Stimulated activated CD4-positive, alpha-beta T cell treated with anti-CD3 and anti-CD28 coated beads, TNF-alpha, amount 100 ng/mL, for 48 hours (primary cell): ENCODE results near the gene TRIO.

Source experiments
- DNase-seq, 3 donors: peaks; one replicate each; pipeline ENCODE4 v3.0.0-alpha.2; 2020; ENCODE audit warnings: low read depth in 3 of 3

Gene TRIO

DNA sequence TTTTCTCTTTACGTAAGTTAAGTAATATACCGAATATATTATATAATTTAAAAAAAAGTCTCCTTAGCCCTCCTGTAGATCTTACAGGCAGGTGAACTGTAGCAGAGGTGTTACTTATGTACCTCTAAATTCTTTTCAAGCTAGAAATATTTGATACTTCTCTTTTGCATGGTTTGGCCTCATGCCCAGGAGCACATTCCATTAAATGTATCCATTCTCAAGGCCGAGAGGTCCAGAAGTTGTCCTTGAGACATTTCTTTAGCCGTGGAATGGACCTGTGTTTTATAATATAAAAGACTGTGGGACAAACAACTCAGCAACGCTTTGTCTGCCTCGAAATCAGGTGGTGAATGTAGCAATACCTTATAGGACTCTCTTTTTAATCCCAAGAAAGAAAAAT, 184.5 kb downstream of the TRIO start:
- DNase-seq: no peak

- DNase-seq: no peak
Measured at GRCh38 chr5:14328144-14328543, 185.0 kb downstream of the TRIO start.

DNA sequence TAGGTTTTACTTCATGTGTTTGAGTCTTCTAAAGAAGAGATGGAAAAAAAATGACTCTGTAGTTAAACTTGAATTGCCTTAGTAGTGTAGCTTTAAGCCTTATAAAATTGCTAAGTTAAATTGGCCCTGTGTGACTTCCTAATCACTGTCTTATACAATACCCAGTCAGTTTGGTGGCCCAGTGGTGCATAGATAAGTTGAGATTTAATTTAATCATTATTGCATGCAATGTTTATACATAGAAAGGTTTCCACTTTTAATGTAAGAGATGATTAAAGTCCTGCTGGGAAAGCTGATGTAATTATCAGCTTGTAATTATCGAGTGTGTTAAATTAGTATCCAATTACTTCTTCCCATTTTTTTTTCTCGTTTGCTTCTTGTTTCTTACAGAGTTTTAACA, 187.1 kb downstream of the TRIO start:
- no peak for DNase-seq

GRCh38 chr5:14330729-14331385, 187.7 kb downstream of the TRIO start:
- no peak for DNase-seq

DNA sequence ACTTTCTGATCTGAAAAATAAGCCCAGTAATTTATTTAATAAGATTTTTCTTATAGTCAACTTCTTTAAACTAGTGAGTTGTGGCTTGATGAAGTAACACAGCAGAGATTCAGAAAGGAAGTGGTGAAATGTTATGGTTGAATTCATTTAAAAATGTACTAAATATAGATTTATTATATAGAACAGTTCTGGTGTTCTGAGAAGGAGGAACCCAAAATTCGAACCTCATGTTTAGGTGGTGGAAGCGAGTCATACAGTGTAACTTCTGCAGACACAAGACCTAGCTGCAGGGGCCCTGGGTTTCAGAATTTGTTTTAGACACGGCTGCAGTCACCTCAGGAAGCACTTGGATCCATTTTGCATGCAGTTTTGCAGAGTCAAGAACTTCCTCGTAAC, 188.2 kb downstream of the TRIO start:
- no peak for DNase-seq

DNA sequence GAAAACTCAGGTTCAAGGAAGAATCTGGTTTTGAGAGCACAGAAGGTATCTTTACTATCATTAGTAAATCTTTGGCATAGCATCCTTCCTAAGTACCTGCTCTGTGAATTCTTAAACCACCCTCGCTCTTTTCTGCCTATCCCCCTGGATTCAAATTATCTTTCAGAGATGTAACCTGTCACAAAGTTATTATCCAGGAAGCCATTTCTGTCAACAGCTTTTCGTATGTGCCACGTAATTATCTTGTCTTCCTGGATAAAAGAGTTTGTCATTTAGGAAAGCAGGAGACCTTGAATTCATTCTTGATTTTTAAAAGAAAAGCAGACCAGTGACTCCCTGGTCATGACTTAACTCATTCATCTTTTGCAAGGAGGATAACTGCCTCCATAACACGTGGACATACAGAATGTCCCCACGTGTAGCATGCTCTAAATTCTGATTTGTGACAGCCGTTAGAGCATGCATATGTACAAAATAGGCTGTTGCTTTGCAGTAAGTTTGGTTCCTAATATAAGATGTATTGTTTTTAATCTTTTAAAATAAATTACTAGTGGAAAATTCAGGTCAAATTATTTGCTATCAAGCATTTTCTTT, 189.0 kb downstream of the TRIO start:
- no peak for DNase-seq

- DNase-seq: no peak
Measured at GRCh38 chr5:14332746-14333145, 189.6 kb downstream of the TRIO start.

DNA sequence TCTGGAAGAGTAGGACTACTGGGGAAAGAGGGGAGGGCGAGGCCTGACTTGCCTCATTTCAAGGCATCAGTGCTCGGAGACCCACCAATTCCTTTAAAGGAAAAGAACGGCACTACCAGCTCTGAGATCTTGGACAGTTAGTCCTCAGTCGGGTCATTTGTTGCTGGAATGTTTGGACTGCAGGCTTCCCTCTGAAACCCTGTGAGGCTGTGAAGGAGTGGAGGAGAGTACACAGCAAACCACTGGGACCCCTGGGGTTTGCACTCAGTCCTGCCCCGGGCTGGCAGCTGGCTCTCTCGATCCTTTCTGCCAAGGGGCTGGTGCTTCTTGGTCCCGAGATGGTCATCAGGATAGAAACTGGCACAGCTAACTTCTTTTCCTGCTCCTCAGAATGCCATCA, 194.5 kb downstream of the TRIO start:
- no peak for DNase-seq

- DNase-seq: no peak
Measured at GRCh38 chr5:14339468-14339867, 196.3 kb downstream of the TRIO start.

- no peak for DNase-seq
Measured at GRCh38 chr5:14341571-14342230, 198.6 kb downstream of the TRIO start.

GRCh38 chr5:14342306-14342705, 199.2 kb downstream of the TRIO start:
- DNase-seq: no peak

DNA sequence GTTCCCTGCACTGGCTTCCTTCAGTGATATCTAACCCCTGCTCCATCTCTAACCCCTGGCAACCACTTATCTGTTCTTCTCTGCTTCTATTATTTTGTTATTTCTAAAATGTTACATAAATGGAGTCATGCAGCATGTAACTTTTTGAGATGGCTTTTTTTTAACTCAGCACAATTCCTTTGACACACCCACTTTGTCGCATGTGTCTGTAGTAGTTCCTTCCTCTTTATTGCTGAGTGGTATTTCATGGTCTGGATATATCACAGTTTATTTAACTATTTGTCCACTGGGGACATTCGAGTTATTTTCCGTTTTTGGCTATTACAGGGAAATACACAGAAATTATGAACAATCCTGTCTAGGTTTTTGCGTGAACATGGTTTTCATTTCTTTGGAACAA, 200.2 kb downstream of the TRIO start:
- DNase-seq: no peak

DNA sequence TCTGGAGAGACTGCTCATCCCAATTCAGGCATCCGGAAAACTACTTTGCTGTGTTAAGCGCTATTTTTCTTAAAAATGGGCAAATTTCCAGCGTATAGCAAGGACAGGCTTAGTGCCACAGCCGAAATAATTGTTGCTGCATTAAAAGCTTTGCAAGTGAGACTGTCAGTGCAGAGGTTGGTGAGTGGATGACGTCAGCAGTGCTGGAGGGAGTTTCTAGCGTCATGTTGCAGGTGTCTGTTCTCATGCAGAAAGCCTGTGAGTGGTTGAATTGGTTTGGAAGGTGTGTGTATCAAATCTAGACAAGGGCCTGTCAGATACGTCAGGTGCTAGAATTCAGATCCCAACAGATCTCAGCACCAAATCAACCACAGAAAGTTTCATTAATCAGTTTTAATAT, 204.4 kb downstream of the TRIO start:
- DNase-seq: no peak

DNA sequence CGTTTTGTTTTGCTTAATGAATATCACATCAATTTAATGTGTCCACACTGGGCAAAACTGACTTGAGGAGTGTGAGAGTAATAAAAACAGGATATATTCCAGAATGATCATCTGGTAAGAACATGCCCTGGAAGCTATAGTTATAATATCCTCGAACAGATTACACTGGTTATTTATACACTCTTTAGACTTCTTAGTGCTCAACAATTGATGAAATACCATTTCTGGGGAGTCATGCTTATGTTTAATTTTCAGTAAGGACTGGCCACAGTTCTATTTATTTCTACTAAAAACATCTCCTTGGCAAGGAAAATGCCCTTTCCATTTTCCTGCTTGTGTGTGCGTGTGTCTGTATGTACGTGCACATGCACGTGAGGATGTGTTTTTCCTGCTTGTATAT, 205.0 kb downstream of the TRIO start:
- DNase-seq: no peak

GRCh38 chr5:14349029-14349428, 205.9 kb downstream of the TRIO start:
- DNase-seq: no peak

- DNase-seq: no peak
Measured at GRCh38 chr5:14351086-14351661, 208.0 kb downstream of the TRIO start.

DNA sequence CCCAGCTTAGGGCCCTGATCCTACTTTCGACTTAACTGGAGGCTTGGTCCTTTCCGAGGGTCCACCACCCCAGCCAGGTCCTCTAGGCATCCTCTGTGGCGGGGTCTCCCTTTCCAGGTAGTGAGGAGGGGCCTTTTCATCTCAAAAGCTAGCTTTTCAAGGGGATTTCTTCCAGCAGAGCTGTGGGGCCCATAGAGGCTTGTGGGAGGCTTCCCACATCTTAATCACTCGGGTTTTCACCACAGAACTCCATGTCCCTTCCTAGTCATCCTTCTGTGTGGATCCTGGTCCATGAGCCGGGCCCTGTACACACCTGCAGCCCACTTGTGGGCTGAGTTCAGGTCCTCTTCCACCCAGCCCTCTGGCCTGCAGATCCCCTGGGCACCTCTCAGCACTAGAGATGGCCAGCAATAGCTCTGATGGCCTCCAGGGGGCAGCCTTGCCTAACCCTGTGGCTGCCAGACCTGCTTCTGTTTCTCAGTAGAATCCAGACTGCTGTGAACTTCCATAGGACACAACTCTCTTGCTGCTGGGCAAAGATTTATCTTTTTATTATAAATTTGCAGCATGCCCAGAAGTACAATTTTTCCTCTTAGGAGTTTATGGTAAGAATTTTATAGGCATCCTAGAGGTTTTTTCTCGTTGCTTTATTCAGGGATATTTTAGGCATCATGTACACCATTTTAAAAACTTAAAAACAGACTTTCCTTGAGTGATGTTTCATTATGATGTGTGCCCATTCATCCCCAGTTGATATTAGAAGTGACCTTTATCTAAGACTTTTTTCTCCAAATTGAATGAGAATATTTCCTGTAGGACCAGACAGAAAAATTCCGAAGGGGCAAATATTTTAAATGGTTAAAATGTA, 208.9 kb downstream of the TRIO start:
- DNase-seq: peak; percentile 18 to 28 (median 27)

DNA sequence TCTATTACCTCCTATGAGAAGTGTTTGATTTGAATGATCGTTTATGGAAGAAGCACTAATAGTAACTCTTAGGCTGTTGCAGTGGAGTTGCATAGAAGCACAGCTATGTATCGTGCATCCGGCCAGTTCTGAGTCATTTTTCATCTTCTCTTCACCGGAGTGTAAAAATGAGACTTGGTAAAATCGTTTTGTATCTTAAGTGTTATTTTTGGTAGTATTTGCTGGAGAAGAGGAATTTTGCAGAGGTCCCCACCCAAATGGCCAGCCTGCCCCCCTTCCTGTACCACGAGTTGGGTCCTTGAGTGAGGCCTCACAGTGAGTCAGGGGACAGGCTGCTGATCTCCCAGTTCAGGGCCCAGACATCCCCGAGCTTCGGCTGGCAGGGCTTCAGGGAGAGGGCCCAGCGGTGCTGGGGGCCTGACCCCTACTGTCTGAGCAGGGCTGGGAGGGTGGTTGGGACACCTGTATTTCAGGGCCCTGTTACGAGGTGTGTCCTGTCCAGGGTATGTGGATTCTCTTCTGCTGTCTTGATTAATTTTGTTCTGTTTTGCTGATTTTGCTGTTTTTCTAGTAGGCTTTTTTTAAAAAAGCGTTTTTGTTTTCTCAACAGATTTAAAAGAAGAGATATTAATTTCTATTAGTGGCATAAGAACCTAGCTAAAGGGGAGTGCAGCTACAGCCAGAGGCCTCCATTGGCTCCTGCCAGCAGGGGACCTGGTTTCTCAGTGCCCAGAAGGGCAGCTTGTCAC, 210.8 kb downstream of the TRIO start:
- DNase-seq: no peak

GRCh38 chr5:14355391-14355790, 212.2 kb downstream of the TRIO start:
- no peak for DNase-seq

DNA sequence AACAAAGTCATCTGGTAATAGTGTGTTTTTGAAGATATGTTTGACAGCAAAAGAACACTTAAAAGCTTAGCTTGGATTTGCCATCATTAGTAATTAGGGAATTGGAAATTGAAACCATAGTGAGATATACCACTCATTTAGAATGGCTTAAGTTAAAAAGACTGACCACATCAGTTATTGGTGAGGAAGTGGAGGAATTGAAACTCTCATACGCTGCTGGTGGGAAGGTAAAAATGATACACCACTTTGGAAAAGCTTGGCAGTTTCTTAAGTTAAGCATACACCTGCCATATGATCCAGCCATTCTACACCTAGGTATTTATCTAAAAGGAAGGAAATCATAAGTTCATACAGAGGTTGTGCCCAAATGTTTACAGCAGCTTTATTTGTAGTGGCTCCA, 213.2 kb downstream of the TRIO start:
- no peak for DNase-seq

GRCh38 chr5:14357441-14357840, 214.3 kb downstream of the TRIO start:
- DNase-seq: no peak
